IMR-90 (cell line): ENCODE results near the gene SAMD1. TPM values are rescaled to one million over a fixed set of nuclear protein-coding genes. Genes with fewer than 3 reads are reported as not detected.

ENCODE experiments used
- ATAC-seq: fragments of 200-7000 bp; cut with Tn5 transposase; 2 replicates; pipeline ENCODE4 v1.9.1; 2020; ENCODE audit warnings: low read depth, mild to moderate bottlenecking, moderate library complexity
- BruUV-seq: library from RNA; stranded (reverse); fragments of 400-500 nt; replicated peaks from 2 replicates; lab custom pipeline; 2021; lab: Mats Ljungman, UMichigan
- CTCF ChIA-PET: fragments of 300-600 bp; formaldehyde crosslinking; extraction: SDS; loops from one replicate; lab custom pipeline; 2021; ENCODE audit warnings: antibody characterized with exemption; lab: Yijun Ruan, JAX
- POLR2A ChIA-PET: fragments of 300-600 bp; sonication (Branson Sonifier 250); formaldehyde crosslinking; loops from one replicate; lab custom pipeline; 2022; ENCODE audit warnings: antibody characterized with exemption; ENCODE audit not compliant: unreplicated experiment; lab: Charles Lee
- DNase-seq: peaks from one replicate; pipeline ENCODE4 v3.0.0; 2013
- H2AFZ ChIP-seq: replicated peaks from 2 replicates; pipeline ENCODE3; 2013; ENCODE audit warnings: low read length, mild to moderate bottlenecking; ENCODE audit not compliant: poor library complexity
- H2AK5ac ChIP-seq: 2 replicates; pipeline ENCODE4 v1.6.1; 2013; ENCODE audit warnings: low read depth, low read length, inconsistent platforms
- H2AK9ac ChIP-seq: replicated peaks from 2 replicates; pipeline ENCODE3; 2013; ENCODE audit warnings: mild to moderate bottlenecking, low read depth, low read length, moderate library complexity; ENCODE audit not compliant: poor library complexity
- H2BK120ac ChIP-seq: 2 replicates; pipeline ENCODE4 v1.6.1; 2013; ENCODE audit warnings: low read depth, low read length, inconsistent platforms
- H2BK15ac ChIP-seq: 3 replicates; pipeline ENCODE4 v1.6.1; 2013; ENCODE audit warnings: low read depth, low read length, inconsistent platforms
- H2BK20ac ChIP-seq: 2 replicates; pipeline ENCODE4 v1.6.1; 2013; ENCODE audit warnings: low read depth, mild to moderate bottlenecking, inconsistent platforms, low read length, moderate library complexity
- H2BK5ac ChIP-seq: 2 replicates; pipeline ENCODE4 v1.6.1; 2013; ENCODE audit warnings: mild to moderate bottlenecking, low read depth, low read length, inconsistent platforms; ENCODE audit not compliant: poor library complexity, severe bottlenecking
- H3K14ac ChIP-seq: replicated peaks from 2 replicates; pipeline ENCODE4 v1.6.1; 2013; ENCODE audit warnings: low read depth, low read length, inconsistent platforms
- H3K18ac ChIP-seq: 2 replicates; pipeline ENCODE4 v1.6.1; 2013; ENCODE audit warnings: low read depth, low read length, control low read depth
- H3K23ac ChIP-seq: 2 replicates; pipeline ENCODE4 v1.6.1; 2013; ENCODE audit warnings: low read depth, low read length, inconsistent platforms
- H3K27ac ChIP-seq: 2 replicates; pipeline ENCODE4 v1.5.1; 2013; ENCODE audit warnings: mild to moderate bottlenecking, control low read depth, low read length; ENCODE audit not compliant: insufficient read depth
- H3K27me3 ChIP-seq: 2 replicates; pipeline ENCODE4 v1.6.1; 2013; ENCODE audit warnings: low read length; ENCODE audit not compliant: control insufficient read depth, insufficient read depth
- H3K36me3 ChIP-seq: 2 replicates; pipeline ENCODE4 v1.6.1; 2013; ENCODE audit warnings: low read length, mixed read lengths; ENCODE audit not compliant: control insufficient read depth, insufficient read depth
- H3K4ac ChIP-seq: 2 replicates; pipeline ENCODE4 v1.6.1; 2013; ENCODE audit warnings: low read depth, low read length, inconsistent platforms
- H3K4me1 ChIP-seq: 2 replicates; pipeline ENCODE4 v1.6.1; 2013; ENCODE audit warnings: low read length, mixed read lengths; ENCODE audit not compliant: control insufficient read depth, insufficient read depth
- H3K4me2 ChIP-seq: 2 replicates; pipeline ENCODE4 v1.6.1; 2013; ENCODE audit warnings: low read depth, mild to moderate bottlenecking, control low read depth, low read length, moderate library complexity
- H3K4me3 ChIP-seq: 2 replicates; pipeline ENCODE4 v1.5.1; 2013; ENCODE audit warnings: low read depth, mild to moderate bottlenecking, control low read depth, low read length, moderate library complexity; ENCODE audit not compliant: insufficient read depth
- H3K56ac ChIP-seq: 2 replicates; pipeline ENCODE4 v1.6.1; 2013; ENCODE audit warnings: low read length, inconsistent platforms; ENCODE audit not compliant: insufficient read depth; ENCODE audit errors: extremely low read depth
- H3K79me1 ChIP-seq, 2 experiments: 2 replicates each; pipeline ENCODE4 v1.6.1; 2013; ENCODE audit warnings: low read length in 2 of 2, inconsistent platforms in 1 of 2, low read depth in 1 of 2
- H3K9ac ChIP-seq: 2 replicates; pipeline ENCODE4 v1.6.1; 2013; ENCODE audit warnings: low read depth, low read length, control low read depth
- H3K9me1 ChIP-seq: 2 replicates; pipeline ENCODE4 v1.6.1; 2013; ENCODE audit warnings: low read length, inconsistent platforms; ENCODE audit not compliant: insufficient read depth
- H3K9me3 ChIP-seq: 2 replicates; pipeline ENCODE4 v1.6.1; 2013; ENCODE audit warnings: low read length; ENCODE audit not compliant: control insufficient read depth, insufficient read depth
- H4K20me1 ChIP-seq: 2 replicates; pipeline ENCODE4 v1.6.1; 2013; ENCODE audit warnings: low read length, inconsistent platforms; ENCODE audit not compliant: insufficient read depth
- H4K5ac ChIP-seq: 2 replicates; pipeline ENCODE4 v1.6.1; 2013; ENCODE audit warnings: mild to moderate bottlenecking, low read depth, low read length, control low read depth
- H4K8ac ChIP-seq, 2 experiments: 2 replicates each; pipeline ENCODE4 v1.6.1; 2013; ENCODE audit warnings: low read depth in 2 of 2, low read length in 2 of 2, control low read depth in 1 of 2, inconsistent platforms in 1 of 2
- H4K91ac ChIP-seq: 2 replicates; pipeline ENCODE4 v1.6.1; 2013; ENCODE audit warnings: low read depth, low read length, inconsistent platforms; ENCODE audit not compliant: insufficient read depth
- CHD1 ChIP-seq: IDR thresholded peaks from 2 replicates; pipeline ENCODE4 v1.6.1; 2012; ENCODE audit warnings: low read depth, low read length, improper control_type of control experiment
- ELK1 ChIP-seq: fragments of 150-350 bp; IDR thresholded peaks from 2 replicates; pipeline ENCODE4 v1.6.1; 2016; ENCODE audit warnings: low read depth, mild to moderate bottlenecking, low read length, moderate library complexity, borderline replicate concordance
- MAZ ChIP-seq: IDR thresholded peaks from 2 replicates; pipeline ENCODE4 v1.6.1; 2012; ENCODE audit warnings: low read depth, mild to moderate bottlenecking, low read length, improper control_type of control experiment, moderate library complexity, borderline replicate concordance
- NFE2L2 ChIP-seq: fragments of 150-350 bp; IDR thresholded peaks from 2 replicates; pipeline ENCODE4 v1.6.1; 2016; ENCODE audit warnings: low read depth, mild to moderate bottlenecking, low read length
- USF2 ChIP-seq: fragments of 150-350 bp; IDR thresholded peaks from 2 replicates; pipeline ENCODE4 v1.6.1; 2017; ENCODE audit warnings: mild to moderate bottlenecking, antibody characterized with exemption, low read length, low read depth
- WGBS, 2 experiments: methylation state at CpG; one replicate each; pipeline versions ENCODE4 v1.1.5 to v1.1.7; 2013; ENCODE audit warnings: missing lambda C conversion rate in 2 of 2; ENCODE audit not compliant: insufficient read length in 1 of 2; ENCODE audit errors: extremely low coverage in 2 of 2; 5-methylcytosine and 5-hydroxymethylcytosine counted together
- dilution Hi-C: fragments of 300-500 bp; cut with HindIII; formaldehyde crosslinking; loops from one replicate; pipeline ENCODE4 v1.14.3; 2018; ENCODE audit warnings: low sequenced_read_pairs; ENCODE audit not compliant: unreplicated experiment
- in situ Hi-C: fragments of 300-500 bp; cut with MboI; formaldehyde crosslinking; loops from 3 replicates; pipeline ENCODE4 v1.14.3; 2019; ENCODE audit warnings: low sequenced_read_pairs, inconsistent platforms, mixed read lengths
- intact Hi-C: fragments of 100-400 bp; cut with micrococcal nuclease; formaldehyde crosslinking; loops from 2 replicates; pipeline ENCODE4 v1.10.0; 2022
- polyA plus RNA-seq, 3 experiments: library from polyadenylated mRNA; depleted of rRNA; stranded (reverse); fragments of >200 nt; gene quantifications; 2 replicates each; pipeline ENCODE4 v1.2.3, GENCODE V29; 2012; ENCODE audit warnings: low replicate concordance in 1 of 3
- total RNA-seq: library from RNA; depleted of rRNA; stranded (reverse); fragments of >200 nt; gene quantifications from 2 replicates; pipeline ENCODE4 v1.2.3, GENCODE V29; 2012

SAMD1 gene
- total and polyA plus RNA-seq, 2 of the 4 experiments (the other 2 are of a cell fraction) = 6.5 to 14.1 TPM

GRCh38 chr19:14066134-14066533 lies 24.4 kb downstream of the SAMD1 start:
- Histone ChIP-seq H3K27me3 (peaks cover 7% of the 10 kb centered on the region), H2BK20ac (no peak overlapping the region), H3K36me3 (no peaks in the 10 kb centered on the region), H3K14ac (no peak overlapping the region), H3K79me1 (no peaks in the 10 kb centered on the region), H3K4me2 (no peak overlapping the region), H2BK5ac (no peak overlapping the region), H3K9ac (no peak overlapping the region), H2BK120ac (no peak overlapping the region), H4K5ac (no peak overlapping the region), H2AFZ (no peak overlapping the region), H3K23ac (no peak overlapping the region), H3K18ac (no peak overlapping the region), H3K9me3 (no peaks in the 10 kb centered on the region), H3K9me1 (no peaks in the 10 kb centered on the region), H4K8ac (no peak overlapping the region), H3K56ac (no peak overlapping the region), H3K4me1 (no peaks in the 10 kb centered on the region), H3K27ac (no peak overlapping the region), H4K91ac (no peak overlapping the region), H4K20me1 (no peaks in the 10 kb centered on the region), H2AK5ac (no peak overlapping the region), H3K4me3 (no peak overlapping the region), H2BK15ac (no peak overlapping the region), H3K4ac (no peak overlapping the region), H2AK9ac (no peak overlapping the region)
- no TSS peak for BruUV-seq
- intact Hi-C loops = no loop called here
- ChIA-PET CTCF (no interaction called here), POLR2A (no interaction called here)
- 73% methylated on average over 1 of the region's 2 CpGs; no CpG with 5 or more reads in 1 of the 2 experiments for WGBS, 2 experiments
- no peak for TF ChIP-seq CHD1
- TF ChIP-seq NFE2L2 = no peak
- TF ChIP-seq ELK1 = no peak
- TF ChIP-seq MAZ = no peak
- no peak for TF ChIP-seq USF2
- in situ Hi-C loops = no loop called here
- no peak for ATAC-seq
- dilution Hi-C loops = no loop called here
- DNase-seq = no peak
